HEK293 (cell line): ENCODE data around the gene HTR1D.
"Not testable (repeated sequence)": the region's sequence is repeated elsewhere in the genome, so short reads cannot be mapped to it uniquely, and the experiment has no call there.

ENCODE experiments used
- CTCF ChIA-PET: fragments of 350-600 bp; formaldehyde crosslinking; extraction: SDS; loops from one replicate; lab custom pipeline; 2021; ENCODE audit warnings: antibody characterized with exemption; lab: Yijun Ruan, JAX
- POLR2A ChIA-PET: fragments of 300-600 bp; formaldehyde crosslinking; extraction: SDS; loops from one replicate; lab custom pipeline; 2020; ENCODE audit warnings: antibody characterized with exemption, inconsistent platforms; lab: Yijun Ruan, JAX
- H3K27ac ChIP-seq: fragments of 200-500 bp; sonication (Bioruptor generic); 2 replicates; pipeline ENCODE4 v1.5.1; 2014; ENCODE audit warnings: low read depth, low read length, control low read depth, inconsistent platforms; ENCODE audit errors: extremely low read depth
- H3K36me3 ChIP-seq, 2 experiments: fragments of 200-500 bp in 1 of 2; sonication (Bioruptor generic) in 1 of 2; 1 replicate in 1 of 2; 2 replicates in 1 of 2; pipeline ENCODE4 v1.5.1; 2014 to 2017; ENCODE audit warnings: inconsistent platforms in 2 of 2, low read length in 2 of 2; ENCODE audit not compliant: control insufficient read depth in 2 of 2, insufficient read depth in 1 of 2
- H3K4me1 ChIP-seq: fragments of 200-500 bp; sonication (Bioruptor generic); 2 replicates; pipeline ENCODE4 v1.5.1; 2014; ENCODE audit warnings: mild to moderate bottlenecking, low read length, inconsistent platforms; ENCODE audit not compliant: control insufficient read depth, insufficient read depth
- H3K4me3 ChIP-seq: 2 replicates; pipeline ENCODE4 v1.5.1; 2011; ENCODE audit warnings: low read depth, mild to moderate bottlenecking, control low read depth, low read length, moderate library complexity
- H3K9me3 ChIP-seq: fragments of 200-500 bp; sonication (Bioruptor generic); 2 replicates; pipeline ENCODE4 v1.5.1; 2014; ENCODE audit warnings: low read depth, low read length, inconsistent platforms; ENCODE audit not compliant: control insufficient read depth, insufficient read depth
- PRDM1 ChIP-seq: fragments of 450-650 bp; formaldehyde crosslinking; IDR thresholded peaks from 2 replicates; pipeline ENCODE4; 2016; ENCODE audit warnings: missing biosample characterization, missing genetic modification characterization
- REPIN1 ChIP-seq: fragments of 450-650 bp; formaldehyde crosslinking; IDR thresholded peaks from 2 replicates; pipeline ENCODE4 v1.5.1; 2017; ENCODE audit warnings: missing biosample characterization, missing genetic modification characterization, low read depth
- SCRT2 ChIP-seq: fragments of 450-650 bp; formaldehyde crosslinking; IDR thresholded peaks from 2 replicates; pipeline ENCODE4 v1.5.1; 2016; ENCODE audit warnings: missing biosample characterization, missing genetic modification characterization
- ZFHX2 ChIP-seq: fragments of 450-650 bp; formaldehyde crosslinking; conservative IDR thresholded peaks from 2 replicates; pipeline ENCODE4 v1.5.1; 2016; ENCODE audit warnings: missing biosample characterization, missing genetic modification characterization
- ZNF174 ChIP-seq: fragments of 450-650 bp; formaldehyde crosslinking; IDR thresholded peaks from 2 replicates; pipeline ENCODE4 v1.5.0; 2017; ENCODE audit warnings: missing biosample characterization, mild to moderate bottlenecking, missing genetic modification characterization
- ZNF544 ChIP-seq: fragments of 450-650 bp; formaldehyde crosslinking; IDR thresholded peaks from 2 replicates; pipeline ENCODE4 v1.5.0; 2017; ENCODE audit warnings: missing biosample characterization, missing genetic modification characterization
- ZNF658 ChIP-seq: fragments of 450-650 bp; formaldehyde crosslinking; IDR thresholded peaks from 2 replicates; pipeline ENCODE4; 2016; ENCODE audit warnings: missing biosample characterization, missing genetic modification characterization
- ZNF768 ChIP-seq: fragments of 450-650 bp; formaldehyde crosslinking; IDR thresholded peaks from 2 replicates; pipeline ENCODE4 v1.5.1; 2018; ENCODE audit warnings: missing biosample characterization, mild to moderate bottlenecking, missing genetic modification characterization
- TF ChIP-seq, protein P1 (sequence below): fragments of 450-650 bp; formaldehyde crosslinking; IDR thresholded peaks from 2 replicates; pipeline ENCODE4 v1.5.1; 2016; ENCODE audit warnings: missing biosample characterization, missing genetic modification characterization
- TF ChIP-seq, protein P2 (sequence below): fragments of 450-650 bp; formaldehyde crosslinking; IDR thresholded peaks from 2 replicates; pipeline ENCODE4 v1.5.1; 2016; ENCODE audit warnings: missing biosample characterization, missing genetic modification characterization

HTR1D gene

DNA sequence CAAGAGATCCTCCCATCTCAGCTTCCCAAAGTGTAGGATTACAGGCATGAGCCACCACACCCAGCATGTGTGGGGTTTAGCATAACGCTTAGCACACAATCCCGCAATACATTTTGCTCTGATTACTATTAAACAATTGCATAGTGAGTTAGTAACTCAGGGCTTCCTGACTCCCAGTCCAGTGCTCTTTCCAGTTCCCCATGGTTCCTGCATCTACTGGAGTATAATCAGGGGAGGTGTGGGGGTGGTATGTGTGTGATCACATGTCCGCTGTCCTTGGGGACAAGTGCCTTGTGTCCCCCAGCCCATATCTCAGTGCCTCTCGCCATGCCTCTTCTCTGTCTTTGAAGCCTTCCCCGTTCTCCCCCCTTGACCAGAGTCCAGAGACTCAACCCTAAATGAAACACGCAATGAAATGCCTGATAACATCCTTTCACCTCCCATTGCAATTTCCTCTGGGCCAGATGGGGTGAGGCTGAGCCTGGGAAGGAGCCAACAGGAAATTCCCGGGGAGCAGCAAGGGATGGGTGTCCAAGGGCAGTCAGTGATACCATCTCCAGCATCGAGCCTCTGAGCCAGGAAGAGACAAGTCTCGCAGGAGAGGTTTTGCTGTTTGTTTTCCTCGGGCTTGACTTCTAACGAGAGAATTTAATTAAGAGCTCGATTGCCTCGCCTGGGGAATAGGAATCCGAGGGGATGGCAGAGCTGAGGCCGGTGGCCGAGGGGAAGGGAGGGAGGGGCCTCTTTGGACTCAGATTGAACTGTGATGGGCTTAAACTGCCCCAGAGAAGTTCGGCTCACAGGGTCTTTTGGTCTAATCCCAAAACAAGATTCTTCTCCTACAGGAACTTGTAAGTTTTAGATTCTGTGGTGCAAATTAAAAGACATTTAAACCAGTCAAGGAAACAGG lies 7.7 kb upstream of the HTR1D start:
- H3K36me3 ChIP-seq, result no peaks in the 10 kb centered on the region
- ChIA-PET CTCF (no interaction called here), POLR2A (no interaction called here)
- no peaks in the 10 kb centered on the region for H3K9me3 ChIP-seq
- H3K4me1 ChIP-seq, result no peaks in the 10 kb centered on the region
- no peak overlapping the region for H3K4me3 ChIP-seq
- no peak overlapping the region for H3K27ac ChIP-seq
- TF ChIP-seq ZFHX2 (tag by site-specific recombination), result no peak
- no peak for TF ChIP-seq ZNF658 (tag by site-specific recombination)

DNA sequence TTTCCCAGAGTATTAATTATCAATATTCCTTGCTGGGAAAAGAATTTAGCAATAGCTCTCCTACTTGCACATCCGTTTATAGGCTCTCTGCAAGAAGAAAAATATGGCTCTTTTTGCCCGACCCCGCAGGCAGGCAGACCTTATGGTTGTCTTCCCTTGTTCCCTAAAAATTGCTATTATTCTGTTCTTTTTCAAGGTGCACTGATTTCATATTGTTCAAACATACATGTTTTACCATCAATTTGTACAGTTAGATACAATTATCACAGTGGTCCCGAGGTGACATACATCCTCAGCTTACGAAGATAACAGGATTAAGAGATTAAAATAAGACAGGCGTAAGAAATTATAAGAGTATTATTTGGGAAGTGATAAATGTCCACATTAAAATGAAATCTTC lies 6.7 kb upstream of the HTR1D start:
- H3K36me3 ChIP-seq, H3K4me1 ChIP-seq, H3K9me3 ChIP-seq, H3K4me3 ChIP-seq, POLR2A ChIA-PET, H3K27ac ChIP-seq: not testable (repeated sequence)
- CTCF ChIA-PET, result interaction anchor here (0.7 kb wide), 1 partner anchor 260 kb away, joined by 3 read pairs; no protein-coding TSS in a partner anchor

DNA sequence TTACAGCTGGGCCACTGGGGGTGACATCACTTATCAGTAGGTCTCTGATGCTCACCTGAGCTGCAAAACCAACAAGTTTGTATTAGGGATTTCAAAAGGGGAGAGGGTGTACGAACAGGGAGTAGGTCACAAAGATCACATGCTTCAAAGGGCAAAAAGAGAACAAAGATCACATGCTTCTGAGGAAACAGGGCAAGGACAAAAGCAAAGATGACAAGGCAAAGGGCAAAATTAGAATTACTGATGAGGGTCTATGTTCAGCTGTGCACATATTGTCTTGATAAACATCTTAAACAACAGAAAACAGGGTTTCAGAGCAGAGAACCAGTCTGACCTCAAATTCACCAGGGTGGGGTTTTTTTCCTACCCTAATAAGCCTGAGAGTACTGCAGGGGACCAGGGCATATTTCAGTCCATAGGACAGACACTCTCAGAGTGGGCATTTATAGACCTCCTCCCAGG lies 6.2 kb upstream of the HTR1D start:
- H3K9me3 ChIP-seq, H3K4me3 ChIP-seq, H3K4me1 ChIP-seq, POLR2A ChIA-PET, H3K27ac ChIP-seq, H3K36me3 ChIP-seq: not testable (repeated sequence)
- CTCF ChIA-PET, result interaction anchor here (0.6 to 0.7 kb wide), 2 partner anchors 107 to 259 kb away, joined by 3 to 4 read pairs; no protein-coding TSS in a partner anchor

DNA sequence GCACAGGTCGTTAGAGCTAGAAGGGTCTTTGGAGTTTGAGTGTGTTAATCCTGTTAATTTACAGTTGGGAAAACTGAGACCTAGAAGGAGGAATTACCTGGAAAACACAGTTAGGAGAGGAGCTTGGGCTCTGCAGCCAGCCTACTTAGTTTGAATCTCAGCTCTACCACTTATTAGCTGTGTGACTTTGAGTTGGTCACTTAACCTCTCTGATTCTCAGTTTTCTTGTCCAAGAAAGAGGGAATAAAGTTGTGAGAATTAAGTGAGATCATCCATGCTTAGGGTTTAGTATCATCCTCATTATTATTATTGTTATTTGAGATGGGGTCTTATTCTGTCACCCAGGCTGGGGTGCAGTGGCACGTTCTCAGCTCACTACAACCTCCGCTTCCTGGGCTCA lies 5.4 kb upstream of the HTR1D start:
- ChIA-PET CTCF (no interaction called here), POLR2A (no interaction called here)
- Histone ChIP-seq H3K4me3 (no peak overlapping the region), H3K36me3 (no peaks in the 10 kb centered on the region), H3K9me3 (no peaks in the 10 kb centered on the region), H3K4me1 (no peaks in the 10 kb centered on the region), H3K27ac (no peak overlapping the region)
- TF ChIP-seq, protein P1, sequence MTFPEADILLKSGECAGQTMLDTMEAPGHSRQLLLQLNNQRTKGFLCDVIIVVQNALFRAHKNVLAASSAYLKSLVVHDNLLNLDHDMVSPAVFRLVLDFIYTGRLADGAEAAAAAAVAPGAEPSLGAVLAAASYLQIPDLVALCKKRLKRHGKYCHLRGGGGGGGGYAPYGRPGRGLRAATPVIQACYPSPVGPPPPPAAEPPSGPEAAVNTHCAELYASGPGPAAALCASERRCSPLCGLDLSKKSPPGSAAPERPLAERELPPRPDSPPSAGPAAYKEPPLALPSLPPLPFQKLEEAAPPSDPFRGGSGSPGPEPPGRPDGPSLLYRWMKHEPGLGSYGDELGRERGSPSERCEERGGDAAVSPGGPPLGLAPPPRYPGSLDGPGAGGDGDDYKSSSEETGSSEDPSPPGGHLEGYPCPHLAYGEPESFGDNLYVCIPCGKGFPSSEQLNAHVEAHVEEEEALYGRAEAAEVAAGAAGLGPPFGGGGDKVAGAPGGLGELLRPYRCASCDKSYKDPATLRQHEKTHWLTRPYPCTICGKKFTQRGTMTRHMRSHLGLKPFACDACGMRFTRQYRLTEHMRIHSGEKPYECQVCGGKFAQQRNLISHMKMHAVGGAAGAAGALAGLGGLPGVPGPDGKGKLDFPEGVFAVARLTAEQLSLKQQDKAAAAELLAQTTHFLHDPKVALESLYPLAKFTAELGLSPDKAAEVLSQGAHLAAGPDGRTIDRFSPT (tag by site-specific recombination), result no peak
- TF ChIP-seq ZNF174 (no peak), ZNF768 (tag by site-specific recombination) (peak; percentile 59)

DNA sequence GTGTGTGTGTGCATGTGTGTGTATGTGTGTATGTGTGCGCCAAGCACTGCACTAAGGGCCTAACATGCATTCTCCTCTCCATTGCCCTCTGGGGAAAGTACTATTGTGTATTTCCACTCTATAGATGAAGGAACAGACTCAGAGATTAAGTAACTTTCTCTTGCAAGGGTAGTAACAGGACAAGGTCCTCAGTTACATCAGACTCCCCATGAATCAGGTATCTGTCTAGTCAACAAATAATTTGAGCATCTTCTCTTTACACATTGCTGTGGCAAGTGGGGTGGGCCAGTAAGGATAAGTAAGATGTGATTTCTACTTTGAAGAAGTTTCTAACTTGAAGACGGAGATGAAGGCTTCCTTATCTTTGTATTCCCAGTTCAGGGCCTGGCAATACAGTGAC lies 5.0 kb upstream of the HTR1D start:
- no peak for TF ChIP-seq PRDM1 (tag by site-specific recombination)
- TF ChIP-seq, protein P2, sequence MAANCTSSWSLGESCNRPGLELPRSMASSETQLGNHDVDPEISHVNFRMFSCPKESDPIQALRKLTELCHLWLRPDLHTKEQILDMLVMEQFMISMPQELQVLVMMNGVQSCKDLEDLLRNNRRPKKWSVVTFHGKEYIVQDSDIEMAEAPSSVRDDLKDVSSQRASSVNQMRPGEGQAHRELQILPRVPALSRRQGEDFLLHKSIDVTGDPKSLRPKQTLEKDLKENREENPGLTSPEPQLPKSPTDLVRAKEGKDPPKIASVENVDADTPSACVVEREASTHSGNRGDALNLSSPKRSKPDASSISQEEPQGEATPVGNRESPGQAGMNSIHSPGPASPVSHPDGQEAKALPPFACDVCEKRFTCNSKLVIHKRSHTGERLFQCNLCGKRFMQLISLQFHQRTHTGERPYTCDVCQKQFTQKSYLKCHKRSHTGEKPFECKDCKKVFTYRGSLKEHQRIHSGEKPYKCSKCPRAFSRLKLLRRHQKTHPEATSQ, result no peak
- no peak for TF ChIP-seq SCRT2 (tag by site-specific recombination)
- no peak for TF ChIP-seq ZNF544 (tag by site-specific recombination)
- no peak for TF ChIP-seq REPIN1 (tag by site-specific recombination)
- POLR2A ChIA-PET, result no interaction called here
- no peak overlapping the region for H3K27ac ChIP-seq
- no peaks in the 10 kb centered on the region for H3K4me1 ChIP-seq
- no peaks in the 10 kb centered on the region for H3K36me3 ChIP-seq
- no peaks in the 10 kb centered on the region for H3K9me3 ChIP-seq
- CTCF ChIA-PET, result no interaction called here
- H3K4me3 ChIP-seq, result no peak overlapping the region
